KOPT-K1 (cell line): ENCODE data around the gene INPP4A.

Source experiments
- H3K27ac ChIP-seq: fragments of 200-600 bp; sonication (generic); 2 replicates; pipeline ENCODE4 v1.5.1; 2016; ENCODE audit warnings: antibody characterized with exemption, mild to moderate bottlenecking, low read depth, low read length; ENCODE audit not compliant: poor library complexity, severe bottlenecking
- H3K36me3 ChIP-seq: fragments of 200-600 bp; sonication (generic); 2 replicates; pipeline ENCODE4 v1.5.1; 2017; ENCODE audit warnings: antibody characterized with exemption, mild to moderate bottlenecking, low read length, moderate library complexity; ENCODE audit not compliant: insufficient read depth
- H3K9me3 ChIP-seq: fragments of 200-600 bp; sonication (generic); 2 replicates; pipeline ENCODE4 v1.5.1; 2017; ENCODE audit warnings: antibody characterized with exemption, low read length, mild to moderate bottlenecking; ENCODE audit not compliant: insufficient read depth, poor library complexity, severe bottlenecking

INPP4A gene

GRCh38 chr2:98565286-98565860 lies 120.7 kb downstream of the INPP4A start:
- peak overlapping the region; percentile 25 for H3K27ac ChIP-seq
- H3K9me3 ChIP-seq, result no peaks in the 10 kb centered on the region
- H3K36me3 ChIP-seq, result peaks cover 95% of the 10 kb centered on the region

GRCh38 chr2:98565941-98566340 lies 121.3 kb downstream of the INPP4A start:
- Histone ChIP-seq H3K9me3 (no peaks in the 10 kb centered on the region), H3K36me3 (peaks cover 95% of the 10 kb centered on the region), H3K27ac (peak overlapping the region; percentile 25)

- no peaks in the 10 kb centered on the region for H3K9me3 ChIP-seq
- no peak overlapping the region for H3K27ac ChIP-seq
- peaks cover 95% of the 10 kb centered on the region for H3K36me3 ChIP-seq
These were observed 123.7 kb downstream of the INPP4A start for GRCh38 chr2:98568161-98568956.

GRCh38 chr2:98569197-98569793 lies 124.6 kb downstream of the INPP4A start:
- H3K9me3 ChIP-seq, result no peaks in the 10 kb centered on the region
- no peak overlapping the region for H3K27ac ChIP-seq
- H3K36me3 ChIP-seq, result peaks cover 95% of the 10 kb centered on the region

- peaks cover 95% of the 10 kb centered on the region for H3K36me3 ChIP-seq
- H3K9me3 ChIP-seq, result no peaks in the 10 kb centered on the region
- no peak overlapping the region for H3K27ac ChIP-seq
These were observed 125.3 kb downstream of the INPP4A start for GRCh38 chr2:98569915-98570314.

GRCh38 chr2:98570356-98570755 lies 125.7 kb downstream of the INPP4A start:
- Histone ChIP-seq H3K36me3 (peaks cover 99% of the 10 kb centered on the region), H3K27ac (no peak overlapping the region)

GRCh38 chr2:98571121-98571701 lies 126.6 kb downstream of the INPP4A start:
- Histone ChIP-seq H3K36me3 (peaks cover 99% of the 10 kb centered on the region), H3K9me3 (no peaks in the 10 kb centered on the region), H3K27ac (no peak overlapping the region)

More at GRCh38 chr2:98570356-98570755, 125.7 kb downstream of the INPP4A start:
- no peaks in the 10 kb centered on the region for H3K9me3 ChIP-seq

GRCh38 chr2:98571796-98572195 lies 127.1 kb downstream of the INPP4A start:
- H3K9me3 ChIP-seq, result no peaks in the 10 kb centered on the region
- peaks cover 99% of the 10 kb centered on the region for H3K36me3 ChIP-seq
- no peak overlapping the region for H3K27ac ChIP-seq

GRCh38 chr2:98572211-98572610 lies 127.6 kb downstream of the INPP4A start:
- H3K9me3 ChIP-seq, result no peaks in the 10 kb centered on the region
- H3K36me3 ChIP-seq, result peaks cover 99% of the 10 kb centered on the region
- no peak overlapping the region for H3K27ac ChIP-seq

- Histone ChIP-seq H3K27ac (no peak overlapping the region), H3K9me3 (no peaks in the 10 kb centered on the region), H3K36me3 (peaks cover 99% of the 10 kb centered on the region)
These were observed 128.0 kb downstream of the INPP4A start for GRCh38 chr2:98572676-98573075.

- peaks cover 99% of the 10 kb centered on the region for H3K36me3 ChIP-seq
- H3K27ac ChIP-seq, result no peak overlapping the region
- H3K9me3 ChIP-seq, result no peaks in the 10 kb centered on the region
These were observed 128.8 kb downstream of the INPP4A start for GRCh38 chr2:98573426-98573825.

- H3K9me3 ChIP-seq, result no peaks in the 10 kb centered on the region
- H3K36me3 ChIP-seq, result peaks cover 99% of the 10 kb centered on the region
- no peak overlapping the region for H3K27ac ChIP-seq
These were observed 132.1 kb downstream of the INPP4A start for GRCh38 chr2:98576666-98577312.

- Histone ChIP-seq H3K27ac (no peak overlapping the region), H3K9me3 (no peaks in the 10 kb centered on the region), H3K36me3 (peaks cover 99% of the 10 kb centered on the region)
These were observed 132.7 kb downstream of the INPP4A start for GRCh38 chr2:98577313-98577712.

GRCh38 chr2:98578231-98578630 lies 133.6 kb downstream of the INPP4A start:
- no peaks in the 10 kb centered on the region for H3K9me3 ChIP-seq
- no peak overlapping the region for H3K27ac ChIP-seq
- H3K36me3 ChIP-seq, result peaks cover 97% of the 10 kb centered on the region

- Histone ChIP-seq H3K9me3 (no peaks in the 10 kb centered on the region), H3K27ac (no peak overlapping the region), H3K36me3 (peaks cover 95% of the 10 kb centered on the region)
These were observed 135.3 kb downstream of the INPP4A start for GRCh38 chr2:98579926-98580325.
